Measurements from ENCODE around the gene TMEM134. TPM values are rescaled to one million over a fixed set of nuclear protein-coding genes. Genes with fewer than 3 reads are reported as not detected.

Gene TMEM134
- total RNA-seq, 1 donor from 2014 or later = 40.8 TPM

DNA sequence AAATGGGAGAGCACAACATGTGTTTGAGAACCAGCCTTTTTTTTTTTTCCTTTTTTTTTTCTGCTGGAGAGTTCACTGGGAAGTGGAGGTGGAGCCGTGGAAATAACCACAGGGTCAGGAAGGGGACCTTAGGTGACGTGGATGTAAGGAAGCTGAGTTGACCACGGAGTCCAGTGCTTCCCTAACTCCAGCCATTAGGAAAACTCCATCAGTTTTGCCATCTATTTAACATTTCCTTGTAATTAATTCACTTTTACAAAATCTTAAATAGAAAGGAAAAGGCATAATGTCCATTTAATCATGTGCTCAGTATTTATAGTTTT lies 40.9 kb upstream of the TMEM134 start:
- DNase-seq (ENCODE audit: low read depth, low spot score) = no peak
- Mint-ChIP-seq H3K36me3 (ENCODE audit: low read depth) (no peaks in the 10 kb centered on the region), H3K27ac (ENCODE audit: unreplicated experiment) (no peak overlapping the region), H3K27me3 (ENCODE audit: low read depth) (peaks cover 42% of the 10 kb centered on the region), H3K4me3 (peak overlapping the region; percentile 93), H3K4me1 (peaks cover 27% of the 10 kb centered on the region), H3K9me3 (no peaks in the 10 kb centered on the region)
- TF ChIP-seq, protein P1, sequence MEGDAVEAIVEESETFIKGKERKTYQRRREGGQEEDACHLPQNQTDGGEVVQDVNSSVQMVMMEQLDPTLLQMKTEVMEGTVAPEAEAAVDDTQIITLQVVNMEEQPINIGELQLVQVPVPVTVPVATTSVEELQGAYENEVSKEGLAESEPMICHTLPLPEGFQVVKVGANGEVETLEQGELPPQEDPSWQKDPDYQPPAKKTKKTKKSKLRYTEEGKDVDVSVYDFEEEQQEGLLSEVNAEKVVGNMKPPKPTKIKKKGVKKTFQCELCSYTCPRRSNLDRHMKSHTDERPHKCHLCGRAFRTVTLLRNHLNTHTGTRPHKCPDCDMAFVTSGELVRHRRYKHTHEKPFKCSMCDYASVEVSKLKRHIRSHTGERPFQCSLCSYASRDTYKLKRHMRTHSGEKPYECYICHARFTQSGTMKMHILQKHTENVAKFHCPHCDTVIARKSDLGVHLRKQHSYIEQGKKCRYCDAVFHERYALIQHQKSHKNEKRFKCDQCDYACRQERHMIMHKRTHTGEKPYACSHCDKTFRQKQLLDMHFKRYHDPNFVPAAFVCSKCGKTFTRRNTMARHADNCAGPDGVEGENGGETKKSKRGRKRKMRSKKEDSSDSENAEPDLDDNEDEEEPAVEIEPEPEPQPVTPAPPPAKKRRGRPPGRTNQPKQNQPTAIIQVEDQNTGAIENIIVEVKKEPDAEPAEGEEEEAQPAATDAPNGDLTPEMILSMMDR (conservative IDR thresholded peaks at IDR 0.05) = no peak

DNA sequence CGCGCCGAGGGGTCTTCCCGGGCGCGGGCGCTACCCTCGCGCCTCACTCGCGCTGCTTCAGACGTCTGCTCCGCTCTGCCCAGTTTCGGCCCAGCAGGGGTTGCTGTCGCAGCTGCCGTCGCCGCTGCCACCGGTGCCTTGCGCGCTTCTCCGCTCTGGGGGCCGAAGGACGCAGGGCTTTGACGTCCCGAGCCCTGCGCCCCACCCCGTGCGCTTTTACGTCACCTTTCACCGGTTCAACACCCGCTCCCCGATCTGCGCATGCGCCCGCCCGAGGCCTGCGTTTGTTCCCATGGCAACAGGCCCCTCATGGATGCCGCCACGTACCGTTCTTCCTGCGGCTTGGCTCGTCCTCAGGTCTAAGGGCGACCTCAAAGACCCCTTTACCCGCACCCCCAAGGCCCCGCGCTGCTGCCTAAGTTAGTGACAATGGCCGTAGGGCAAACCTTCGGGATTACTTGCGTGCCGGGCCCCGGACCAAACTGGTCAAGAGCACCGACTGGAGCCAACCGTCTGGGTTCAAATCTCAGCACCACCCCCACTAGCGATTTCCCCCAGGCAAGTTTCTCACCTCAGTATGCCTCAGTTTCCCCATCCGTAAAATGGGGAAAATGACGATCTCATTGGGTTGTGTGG lies 39.6 kb upstream of the TMEM134 start:
- H3K9me3 Mint-ChIP-seq = no peaks in the 10 kb centered on the region
- H3K4me3 Mint-ChIP-seq = peak overlapping the region; percentile 93
- H3K27me3 Mint-ChIP-seq (ENCODE audit: low read depth) = peaks cover 31% of the 10 kb centered on the region
- peaks cover 29% of the 10 kb centered on the region for H3K4me1 Mint-ChIP-seq
- no peaks in the 10 kb centered on the region for H3K36me3 Mint-ChIP-seq (ENCODE audit: low read depth)
- H3K27ac Mint-ChIP-seq (ENCODE audit: unreplicated experiment) = peak overlapping the region; percentile 92
- TF ChIP-seq, protein P1 (conservative IDR thresholded peaks at IDR 0.05) = no peak
- DNase-seq (ENCODE audit: low read depth, low spot score) = peak; percentile 98

- Mint-ChIP-seq H3K4me1 (peaks cover 33% of the 10 kb centered on the region), H3K36me3 (ENCODE audit: low read depth) (no peaks in the 10 kb centered on the region), H3K27me3 (ENCODE audit: low read depth) (peaks cover 26% of the 10 kb centered on the region), H3K4me3 (peak within 1 kb of the TSS; percentile 93), H3K27ac (ENCODE audit: unreplicated experiment) (peak within 1 kb of the TSS; percentile 92), H3K9me3 (no peaks in the 10 kb centered on the region)
- peak; percentile 98 for DNase-seq (ENCODE audit: low read depth, low spot score)
- TF ChIP-seq, protein P1 (conservative IDR thresholded peaks at IDR 0.05) = no peak
Observed at GRCh38 chr11:67507864-67508485, 38.9 kb upstream of the TMEM134 start, which contains the start of gene CDK2AP2. Gene CDK2AP2 (minus strand): TSS chr11:67508162. CDS start chr11:67508082, 80 bp downstream.

DNA sequence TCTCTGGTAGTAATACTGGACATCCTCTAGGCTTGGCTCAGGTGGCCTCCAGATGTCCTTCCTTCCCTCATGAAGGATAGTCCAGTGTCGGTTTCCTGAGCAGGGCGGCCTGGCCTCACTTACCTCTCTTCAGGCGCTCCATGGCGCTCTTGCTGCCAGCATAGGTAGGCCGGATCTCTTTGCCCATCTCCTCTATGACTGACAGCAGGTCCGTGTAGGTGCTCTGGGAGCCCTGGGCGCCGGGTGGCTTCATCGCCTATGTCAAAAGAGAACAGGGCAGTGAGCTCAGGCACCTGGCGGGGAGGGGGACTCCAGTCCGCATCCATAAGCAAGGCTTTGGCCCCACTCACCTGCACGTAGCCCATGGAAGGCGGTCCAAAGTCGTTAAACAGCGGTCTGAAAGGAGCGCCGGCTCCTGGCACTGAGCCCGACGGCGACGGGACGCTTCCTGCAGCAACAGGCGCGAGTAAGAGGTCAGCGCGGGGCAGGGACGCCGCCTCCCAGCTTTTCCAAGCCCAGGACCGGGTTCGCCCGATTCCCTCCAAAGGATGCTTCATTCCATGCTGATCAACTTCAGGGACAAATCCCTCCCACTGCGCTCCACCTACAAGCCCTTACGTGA lies 38.3 kb upstream of the TMEM134 start:
- H3K9me3 Mint-ChIP-seq = no peaks in the 10 kb centered on the region
- TF ChIP-seq, protein P1 (conservative IDR thresholded peaks at IDR 0.05) = no peak
- DNase-seq (ENCODE audit: low read depth, low spot score) = no peak
- peak overlapping the region; percentile 93 for H3K4me3 Mint-ChIP-seq
- no peaks in the 10 kb centered on the region for H3K36me3 Mint-ChIP-seq (ENCODE audit: low read depth)
- H3K27me3 Mint-ChIP-seq (ENCODE audit: low read depth) = peaks cover 22% of the 10 kb centered on the region
- peaks cover 36% of the 10 kb centered on the region for H3K4me1 Mint-ChIP-seq
- H3K27ac Mint-ChIP-seq (ENCODE audit: unreplicated experiment) = peak overlapping the region; percentile 40

GRCh38 chr11:67506426-67507051 lies 37.5 kb upstream of the TMEM134 start:
- Mint-ChIP-seq H3K4me1 (peaks cover 36% of the 10 kb centered on the region), H3K9me3 (no peaks in the 10 kb centered on the region), H3K27ac (ENCODE audit: unreplicated experiment) (no peak overlapping the region), H3K4me3 (peak overlapping the region; percentile 93), H3K36me3 (ENCODE audit: low read depth) (no peaks in the 10 kb centered on the region), H3K27me3 (ENCODE audit: low read depth) (peaks cover 19% of the 10 kb centered on the region)
- no peak for DNase-seq (ENCODE audit: low read depth, low spot score)
- TF ChIP-seq, protein P1 (conservative IDR thresholded peaks at IDR 0.05) = peak; percentile 22

Measured in neural crest cell (in vitro differentiated cells).